Brain microvascular endothelial cell (primary cell): ENCODE measurements around the gene PRTG.
"Not testable (repeated sequence)": the region's sequence is repeated elsewhere in the genome, so short reads cannot be mapped to it uniquely, and the experiment has no call there.

Experiments used
- DNase-seq: peaks from one replicate; pipeline ENCODE4 v3.0.0-alpha.2; 2020
- H3K27ac ChIP-seq: fragments of 250-450 bp; sonication (Bioruptor Pico); 2 replicates; pipeline ENCODE4 v1.5.1; 2020; ENCODE audit warnings: mild to moderate bottlenecking, moderate library complexity
- H3K27me3 ChIP-seq: fragments of 250-450 bp; sonication (Bioruptor Pico); replicated peaks from 2 replicates; pipeline ENCODE4 v1.5.1; 2020; ENCODE audit warnings: mild to moderate bottlenecking
- H3K36me3 ChIP-seq: fragments of 250-450 bp; sonication (Bioruptor Pico); replicated peaks from 2 replicates; pipeline ENCODE4 v1.5.1; 2020; ENCODE audit warnings: mild to moderate bottlenecking
- H3K4me3 ChIP-seq: 2 replicates; pipeline ENCODE4 v1.5.1; 2011; ENCODE audit warnings: low read depth, mild to moderate bottlenecking, control low read depth, low read length, moderate library complexity
- in situ Hi-C: cut with HindIII; loops from 2 replicates; pipeline ENCODE4 v1.10.0; 2017; ENCODE audit warnings: low sequenced_read_pairs, low pct_ligation_motif_present
- TF ChIP-seq, protein P1 (sequence below): IDR thresholded peaks from 2 replicates; pipeline ENCODE4 v1.5.1; 2011; ENCODE audit warnings: low read depth, mild to moderate bottlenecking, moderate library complexity, low read length, control low read depth, inconsistent platforms; ENCODE audit errors: missing control alignments

PRTG gene

DNA sequence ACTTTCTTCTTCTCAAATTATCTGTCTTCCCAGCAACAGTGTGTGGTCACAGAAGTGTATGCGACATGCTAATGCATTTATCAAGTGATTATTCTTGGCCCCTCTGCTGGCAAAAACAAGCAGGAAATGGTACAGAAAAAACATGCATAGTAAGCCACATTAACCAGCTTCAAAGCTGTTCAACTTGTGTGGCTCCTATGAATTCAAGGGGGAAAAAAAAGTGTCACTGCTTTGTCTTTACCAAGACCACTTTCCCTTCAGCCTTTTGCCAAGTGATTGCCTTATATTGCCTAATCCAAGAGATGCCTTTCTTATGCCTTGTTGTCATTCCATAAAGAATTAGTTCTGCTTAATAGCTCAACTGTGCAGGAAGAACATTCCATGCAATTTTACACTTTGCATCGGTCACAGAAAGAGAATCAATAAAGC, 39.1 kb downstream of the PRTG start:
- H3K36me3 ChIP-seq = no peaks in the 10 kb centered on the region
- no peak for DNase-seq
- no peak overlapping the region for H3K4me3 ChIP-seq
- H3K27ac ChIP-seq = no peak overlapping the region
- TF ChIP-seq, protein P1, sequence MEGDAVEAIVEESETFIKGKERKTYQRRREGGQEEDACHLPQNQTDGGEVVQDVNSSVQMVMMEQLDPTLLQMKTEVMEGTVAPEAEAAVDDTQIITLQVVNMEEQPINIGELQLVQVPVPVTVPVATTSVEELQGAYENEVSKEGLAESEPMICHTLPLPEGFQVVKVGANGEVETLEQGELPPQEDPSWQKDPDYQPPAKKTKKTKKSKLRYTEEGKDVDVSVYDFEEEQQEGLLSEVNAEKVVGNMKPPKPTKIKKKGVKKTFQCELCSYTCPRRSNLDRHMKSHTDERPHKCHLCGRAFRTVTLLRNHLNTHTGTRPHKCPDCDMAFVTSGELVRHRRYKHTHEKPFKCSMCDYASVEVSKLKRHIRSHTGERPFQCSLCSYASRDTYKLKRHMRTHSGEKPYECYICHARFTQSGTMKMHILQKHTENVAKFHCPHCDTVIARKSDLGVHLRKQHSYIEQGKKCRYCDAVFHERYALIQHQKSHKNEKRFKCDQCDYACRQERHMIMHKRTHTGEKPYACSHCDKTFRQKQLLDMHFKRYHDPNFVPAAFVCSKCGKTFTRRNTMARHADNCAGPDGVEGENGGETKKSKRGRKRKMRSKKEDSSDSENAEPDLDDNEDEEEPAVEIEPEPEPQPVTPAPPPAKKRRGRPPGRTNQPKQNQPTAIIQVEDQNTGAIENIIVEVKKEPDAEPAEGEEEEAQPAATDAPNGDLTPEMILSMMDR = no peak
- in situ Hi-C loops = no loop called here
- H3K27me3 ChIP-seq = no peaks in the 10 kb centered on the region

DNA sequence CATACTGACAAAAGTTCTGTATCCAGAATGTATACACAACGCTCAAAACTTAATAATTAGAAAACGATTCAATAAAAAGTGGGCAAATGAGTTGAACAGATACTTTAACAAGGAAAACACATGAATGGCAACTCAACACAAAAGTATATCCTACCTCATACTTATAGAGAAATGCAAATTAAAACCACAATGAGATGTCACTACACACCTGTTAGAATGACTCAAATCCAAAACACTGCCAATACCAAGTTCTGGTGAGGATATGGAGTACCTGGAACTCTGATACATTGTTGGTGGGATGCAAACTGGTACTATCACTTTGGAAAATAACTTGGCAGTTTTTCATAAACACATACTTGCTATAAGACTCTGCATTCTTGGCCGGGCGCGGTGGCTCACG, 42.1 kb downstream of the PRTG start:
- Histone ChIP-seq H3K27me3 (no peaks in the 10 kb centered on the region), H3K27ac (no peak overlapping the region), H3K4me3 (no peak overlapping the region), H3K36me3 (no peaks in the 10 kb centered on the region)
- in situ Hi-C loops = no loop called here
- TF ChIP-seq, protein P1 = no peak
- no peak for DNase-seq

DNA sequence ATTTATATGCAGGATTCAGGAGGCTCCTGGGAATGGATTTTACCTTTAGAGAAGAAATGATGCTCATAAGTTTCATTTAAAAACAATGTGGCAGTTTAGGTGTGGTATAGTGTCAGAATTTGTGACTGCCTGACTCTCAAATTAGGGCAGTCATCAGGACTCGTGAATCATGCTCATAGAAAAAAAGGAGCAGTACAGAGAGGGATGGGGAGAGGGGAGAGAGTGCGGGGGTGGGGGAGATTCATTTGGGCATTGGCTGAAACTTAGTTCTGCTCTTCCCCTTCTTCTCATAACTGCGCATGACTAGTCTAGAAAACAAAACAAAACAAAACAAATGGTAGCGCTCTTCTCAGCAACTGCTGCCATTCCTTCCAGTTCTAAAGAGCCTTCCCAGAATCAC, 44.3 kb downstream of the PRTG start:
- Histone ChIP-seq H3K4me3 (no peak overlapping the region), H3K36me3 (no peaks in the 10 kb centered on the region), H3K27me3 (no peaks in the 10 kb centered on the region), H3K27ac (no peak overlapping the region)
- TF ChIP-seq, protein P1 = no peak
- no peak for DNase-seq
- in situ Hi-C loops = no loop called here

DNA sequence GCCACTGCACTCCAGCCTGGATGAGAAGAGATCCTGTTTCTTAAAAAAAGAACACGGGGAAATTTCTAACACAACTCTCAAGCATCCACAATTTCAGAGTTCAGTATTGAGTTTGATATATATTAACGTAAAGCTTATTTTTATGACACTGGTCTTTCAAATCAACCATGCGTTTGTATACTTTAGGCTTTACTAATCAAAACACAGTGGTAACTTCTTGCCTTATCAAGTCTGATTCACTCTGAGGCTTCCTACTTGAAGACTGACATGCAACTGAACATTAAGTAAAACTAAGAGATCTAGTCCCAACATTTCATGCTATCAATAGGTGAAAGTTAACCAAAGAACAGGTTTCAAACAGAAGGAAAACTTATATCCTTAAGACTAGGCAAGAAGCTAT, 46.7 kb downstream of the PRTG start:
- in situ Hi-C loops = no loop called here

DNA sequence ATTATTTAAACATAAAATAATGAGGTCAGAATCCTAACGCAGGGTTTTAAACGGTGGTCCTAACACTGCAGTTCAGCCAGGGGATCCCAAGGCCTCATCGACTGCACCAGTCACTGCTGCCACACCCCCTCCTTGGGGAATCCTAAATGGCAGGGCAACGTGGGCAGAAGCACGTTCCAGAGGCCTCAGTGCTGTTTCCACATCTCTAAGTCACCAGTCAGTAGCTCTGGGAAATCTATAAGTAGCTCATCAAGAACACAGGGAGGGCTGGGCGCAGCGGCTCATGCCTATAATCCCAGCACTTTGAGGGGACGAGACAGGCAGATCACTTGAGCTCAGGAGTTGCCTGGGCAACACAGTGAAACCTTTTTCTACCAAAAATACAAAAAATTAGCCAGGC, 47.5 kb downstream of the PRTG start:
- no peak overlapping the region for H3K4me3 ChIP-seq
- no peak for DNase-seq
- no peak overlapping the region for H3K27ac ChIP-seq
- H3K27me3 ChIP-seq = no peaks in the 10 kb centered on the region
- in situ Hi-C loops = no loop called here
- TF ChIP-seq, protein P1 = no peak
- no peaks in the 10 kb centered on the region for H3K36me3 ChIP-seq

More for the DNA sequence above, 46.7 kb downstream of the PRTG start:
- TF ChIP-seq, protein P1 = no peak
- peak; percentile 5 for DNase-seq
- Histone ChIP-seq H3K27me3 (no peaks in the 10 kb centered on the region), H3K27ac (no peak overlapping the region), H3K36me3 (no peaks in the 10 kb centered on the region), H3K4me3 (no peak overlapping the region)

DNA sequence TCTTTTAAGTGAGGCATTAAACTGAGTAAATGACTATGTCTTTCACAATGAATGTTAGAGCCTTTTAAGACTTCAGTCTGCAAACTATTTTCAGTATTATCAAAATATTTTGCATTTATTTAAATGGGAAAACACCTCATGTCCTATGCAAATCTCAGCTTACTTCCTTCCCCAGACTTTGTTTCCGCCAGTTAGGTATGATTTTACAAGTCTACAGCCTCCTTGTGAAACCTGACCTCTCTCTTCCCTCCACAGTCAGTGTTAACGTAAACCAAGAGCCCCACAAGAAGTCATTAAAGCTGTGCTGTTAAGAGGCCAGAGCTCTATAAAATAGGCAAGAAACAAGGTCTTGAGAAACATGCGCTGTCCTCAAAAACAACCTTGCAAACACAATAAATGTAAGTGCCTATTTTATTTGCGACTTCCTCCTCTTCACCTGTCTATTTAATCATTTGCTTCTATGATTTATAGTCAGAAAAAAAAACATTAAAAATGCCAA, 48.3 kb downstream of the PRTG start:
- no peaks in the 10 kb centered on the region for H3K27me3 ChIP-seq
- in situ Hi-C loops = no loop called here
- H3K4me3 ChIP-seq = no peak overlapping the region
- no peaks in the 10 kb centered on the region for H3K36me3 ChIP-seq
- DNase-seq = no peak
- TF ChIP-seq, protein P1 = no peak
- H3K27ac ChIP-seq = no peak overlapping the region

DNA sequence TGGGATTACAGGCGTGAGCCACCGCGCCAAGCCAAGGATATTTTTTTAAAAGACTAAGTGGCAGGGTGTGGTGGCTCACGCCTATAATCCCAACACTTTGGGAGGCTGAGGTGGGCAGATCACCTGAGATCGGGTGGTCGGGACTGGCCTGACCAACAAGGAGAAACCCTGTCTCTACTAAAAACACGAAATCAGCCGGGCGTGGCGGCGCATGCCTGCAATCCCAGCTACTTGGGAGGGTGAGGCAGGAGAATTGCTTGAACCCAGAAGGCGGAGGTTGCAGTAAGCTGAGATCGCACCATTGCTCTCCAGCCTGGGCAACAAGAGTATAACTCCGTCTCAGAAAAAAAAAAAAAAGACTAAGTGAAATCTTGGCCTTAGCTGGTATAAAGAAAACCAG, 49.8 kb downstream of the PRTG start:
- H3K27ac ChIP-seq, H3K4me3 ChIP-seq, in situ Hi-C loops, DNase-seq, H3K36me3 ChIP-seq, H3K27me3 ChIP-seq: not testable (repeated sequence)
